Parathyroid adenoma (tissue), 2 donors: ENCODE data around the gene SPI1.
"Not testable (repeated sequence)": the region's sequence is repeated elsewhere in the genome, so short reads cannot be mapped to it uniquely, and the experiment has no call there.

ENCODE experiments used
- H2AFZ ChIP-seq: fragments of 300-600 bp; sonication (generic); one replicate; pipeline ENCODE4 v1.7.0; 2017; ENCODE audit warnings: antibody characterized with exemption, mild to moderate bottlenecking
- H3K27ac ChIP-seq: fragments of 300-600 bp; sonication (generic); one replicate; pipeline ENCODE4 v1.7.0; 2017
- H3K27me3 ChIP-seq: fragments of 300-600 bp; sonication (generic); one replicate; pipeline ENCODE4 v1.7.0; 2017; ENCODE audit warnings: low read length; ENCODE audit not compliant: control insufficient read depth, insufficient read depth
- H3K36me3 ChIP-seq: fragments of 300-600 bp; sonication (generic); one replicate; pipeline ENCODE4 v1.7.0; 2017; ENCODE audit warnings: low read length; ENCODE audit not compliant: control insufficient read depth, insufficient read depth
- H3K4me1 ChIP-seq: fragments of 300-600 bp; sonication (generic); one replicate; pipeline ENCODE4 v1.7.0; 2017; ENCODE audit warnings: control low read depth
- H3K4me2 ChIP-seq: fragments of 300-600 bp; sonication (generic); one replicate; pipeline ENCODE4 v1.7.0; 2017; ENCODE audit warnings: low read length
- H3K4me3 ChIP-seq: fragments of 300-600 bp; sonication (generic); one replicate; pipeline ENCODE4 v1.7.0; 2017; ENCODE audit warnings: low read depth, low read length
- H3K79me2 ChIP-seq: fragments of 300-600 bp; sonication (generic); one replicate; pipeline ENCODE4 v1.7.0; 2017; ENCODE audit warnings: control low read depth
- H3K9ac ChIP-seq: fragments of 300-600 bp; sonication (generic); one replicate; pipeline ENCODE4 v1.7.0; 2017; ENCODE audit warnings: mild to moderate bottlenecking
- H3K9me3 ChIP-seq: fragments of 300-600 bp; sonication (generic); one replicate; pipeline ENCODE4 v1.7.0; 2017; ENCODE audit warnings: low read length; ENCODE audit not compliant: control insufficient read depth
- TF ChIP-seq, protein P1 (sequence below): fragments of 300-600 bp; sonication (generic); IDR thresholded peaks from one replicate; pipeline ENCODE4 v1.7.0; 2017; ENCODE audit warnings: antibody characterized with exemption, mild to moderate bottlenecking
- donor health status: primary hyperparathyroidism.

The SPI1 gene

DNA sequence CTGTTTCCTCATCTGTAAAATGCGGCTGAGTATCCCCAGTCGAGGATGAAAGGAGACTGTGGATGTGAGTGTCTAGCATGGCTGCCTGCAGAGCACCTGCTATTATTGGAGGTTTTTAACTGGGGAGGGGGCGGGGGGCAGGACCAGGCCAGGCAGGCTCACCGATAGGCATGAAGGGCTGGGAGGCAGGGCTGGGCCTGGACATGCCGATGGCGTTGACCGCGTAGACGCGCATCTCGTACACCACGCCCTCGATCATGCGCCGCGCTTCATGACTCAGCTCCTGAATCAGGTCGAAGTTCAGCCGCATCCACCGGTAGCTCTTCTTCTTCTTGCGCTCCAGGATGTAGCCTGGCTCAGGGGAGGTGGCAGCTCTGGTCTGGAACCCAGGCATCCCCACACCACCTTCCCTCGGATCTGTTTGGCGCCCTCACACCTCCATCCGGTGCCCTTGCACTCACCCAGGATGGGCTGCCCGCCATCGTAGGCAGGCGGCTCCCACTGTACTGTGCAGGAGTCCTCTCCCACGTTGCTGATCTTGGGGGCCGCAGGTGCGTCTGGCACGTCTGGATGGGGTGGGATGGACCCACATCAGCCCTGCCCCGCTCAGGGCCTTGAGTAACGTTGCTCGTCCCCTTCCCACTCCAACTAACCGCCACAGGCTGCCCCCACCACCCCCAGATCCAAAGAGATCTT, 41.0 kb downstream of the SPI1 start:
- Histone ChIP-seq H3K27ac (no peak overlapping the region), H3K36me3 (no peaks in the 10 kb centered on the region)
- TF ChIP-seq, protein P1, sequence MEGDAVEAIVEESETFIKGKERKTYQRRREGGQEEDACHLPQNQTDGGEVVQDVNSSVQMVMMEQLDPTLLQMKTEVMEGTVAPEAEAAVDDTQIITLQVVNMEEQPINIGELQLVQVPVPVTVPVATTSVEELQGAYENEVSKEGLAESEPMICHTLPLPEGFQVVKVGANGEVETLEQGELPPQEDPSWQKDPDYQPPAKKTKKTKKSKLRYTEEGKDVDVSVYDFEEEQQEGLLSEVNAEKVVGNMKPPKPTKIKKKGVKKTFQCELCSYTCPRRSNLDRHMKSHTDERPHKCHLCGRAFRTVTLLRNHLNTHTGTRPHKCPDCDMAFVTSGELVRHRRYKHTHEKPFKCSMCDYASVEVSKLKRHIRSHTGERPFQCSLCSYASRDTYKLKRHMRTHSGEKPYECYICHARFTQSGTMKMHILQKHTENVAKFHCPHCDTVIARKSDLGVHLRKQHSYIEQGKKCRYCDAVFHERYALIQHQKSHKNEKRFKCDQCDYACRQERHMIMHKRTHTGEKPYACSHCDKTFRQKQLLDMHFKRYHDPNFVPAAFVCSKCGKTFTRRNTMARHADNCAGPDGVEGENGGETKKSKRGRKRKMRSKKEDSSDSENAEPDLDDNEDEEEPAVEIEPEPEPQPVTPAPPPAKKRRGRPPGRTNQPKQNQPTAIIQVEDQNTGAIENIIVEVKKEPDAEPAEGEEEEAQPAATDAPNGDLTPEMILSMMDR: no peak

DNA sequence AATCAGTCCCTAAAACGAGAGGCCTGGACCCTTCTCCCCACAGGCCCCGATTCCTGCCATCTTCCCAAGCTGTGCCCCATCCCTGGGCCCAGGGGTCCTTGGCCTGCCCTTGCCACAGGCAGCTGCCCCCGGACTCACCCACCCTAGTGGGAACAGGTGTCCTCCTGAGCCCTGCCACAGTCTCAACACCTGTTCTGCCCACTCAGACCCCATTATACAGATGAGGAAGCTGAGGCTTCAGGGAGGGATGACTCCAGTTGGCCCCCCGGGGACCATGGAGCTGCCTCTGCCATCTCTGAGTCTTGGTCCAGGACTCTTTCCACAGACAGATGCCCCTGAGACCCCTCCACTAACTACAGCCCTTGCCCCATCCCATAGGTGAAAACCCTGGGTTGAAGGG, 41.8 kb downstream of the SPI1 start:
- H3K79me2 ChIP-seq: no peaks in the 10 kb centered on the region
- TF ChIP-seq, protein P1: no peak
- H3K9ac ChIP-seq: no peak overlapping the region
- no peak overlapping the region for H3K4me2 ChIP-seq
- H3K27me3 ChIP-seq: no peaks in the 10 kb centered on the region
- H3K36me3 ChIP-seq: no peaks in the 10 kb centered on the region
- H3K4me1 ChIP-seq: no peaks in the 10 kb centered on the region
- no peak overlapping the region for H3K27ac ChIP-seq
- no peaks in the 10 kb centered on the region for H3K9me3 ChIP-seq
- H2AFZ ChIP-seq: no peak overlapping the region
- H3K4me3 ChIP-seq: no peak overlapping the region

More for the DNA sequence above, 41.0 kb downstream of the SPI1 start:
- Histone ChIP-seq H3K4me3 (no peak overlapping the region), H2AFZ (no peak overlapping the region), H3K9ac (no peak overlapping the region), H3K9me3 (no peaks in the 10 kb centered on the region), H3K79me2 (no peaks in the 10 kb centered on the region), H3K27me3 (no peaks in the 10 kb centered on the region), H3K4me2 (no peak overlapping the region), H3K4me1 (no peaks in the 10 kb centered on the region)

DNA sequence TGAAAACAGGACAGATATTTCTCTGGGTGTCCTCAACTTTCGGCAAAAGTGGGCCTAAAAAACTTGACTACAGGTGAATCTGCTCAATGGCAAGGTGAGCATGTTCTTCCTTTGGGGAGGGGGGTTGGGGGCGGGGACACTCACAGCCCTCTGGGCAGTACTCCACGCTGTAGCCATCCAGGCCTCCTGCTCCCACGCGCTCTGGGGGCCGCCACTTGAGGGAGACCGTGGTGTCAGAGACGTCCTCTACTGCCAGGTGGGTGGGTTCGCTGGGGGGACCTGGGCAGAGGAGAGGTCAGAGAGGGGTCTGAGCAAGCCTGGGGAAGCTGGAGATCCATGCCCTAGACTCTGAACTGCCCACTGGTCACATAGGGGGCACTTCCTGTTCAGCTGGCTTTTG, 42.6 kb downstream of the SPI1 start:
- TF ChIP-seq, protein P1: no peak

DNA sequence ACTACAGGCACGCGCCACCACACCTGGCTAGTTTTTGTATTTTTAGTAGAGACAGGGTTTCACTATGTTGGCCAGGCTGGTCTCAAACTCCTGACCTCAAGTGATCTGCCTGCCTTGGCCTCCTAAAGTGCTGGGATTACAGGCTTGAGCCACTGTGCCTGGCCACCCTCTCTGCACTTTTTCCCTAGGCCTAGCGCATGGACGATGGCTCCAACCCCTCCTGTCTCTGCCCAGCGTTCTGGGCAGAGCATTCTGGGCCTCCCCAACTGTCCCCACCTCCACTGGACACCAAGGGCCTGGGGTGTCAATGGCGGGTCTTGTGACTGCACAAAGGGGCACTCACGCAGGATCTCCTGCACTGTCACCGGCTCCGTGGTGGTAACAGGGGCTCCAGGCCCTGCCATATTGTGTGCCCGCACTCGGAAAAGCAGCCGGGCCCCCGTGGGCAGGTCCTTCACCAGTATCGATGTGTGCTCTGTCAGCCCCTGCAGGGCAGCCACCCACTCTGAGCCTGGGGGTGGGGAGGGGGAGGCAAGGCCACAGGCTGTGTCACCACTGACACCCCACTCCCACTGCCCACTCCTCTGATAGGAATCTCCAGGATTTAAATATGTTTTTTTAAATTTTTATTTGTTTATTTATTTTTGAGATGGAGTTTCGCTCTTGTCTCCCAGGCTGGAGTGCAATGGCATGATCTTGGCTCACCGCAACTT, 43.5 kb downstream of the SPI1 start:
- not testable (repeated sequence) for H3K4me1 ChIP-seq, H3K4me3 ChIP-seq, H2AFZ ChIP-seq, H3K4me2 ChIP-seq, H3K36me3 ChIP-seq, H3K9me3 ChIP-seq, H3K27me3 ChIP-seq, H3K9ac ChIP-seq, H3K79me2 ChIP-seq, H3K27ac ChIP-seq

More for the DNA sequence above, 42.6 kb downstream of the SPI1 start:
- no peaks in the 10 kb centered on the region for H3K79me2 ChIP-seq
- no peaks in the 10 kb centered on the region for H3K36me3 ChIP-seq
- no peaks in the 10 kb centered on the region for H3K9me3 ChIP-seq
- no peaks in the 10 kb centered on the region for H3K4me1 ChIP-seq
- H3K27me3 ChIP-seq: no peaks in the 10 kb centered on the region
- H3K9ac ChIP-seq: no peak overlapping the region
- no peak overlapping the region for H3K4me3 ChIP-seq
- H3K4me2 ChIP-seq: no peak overlapping the region
- H2AFZ ChIP-seq: no peak overlapping the region
- no peak overlapping the region for H3K27ac ChIP-seq

DNA sequence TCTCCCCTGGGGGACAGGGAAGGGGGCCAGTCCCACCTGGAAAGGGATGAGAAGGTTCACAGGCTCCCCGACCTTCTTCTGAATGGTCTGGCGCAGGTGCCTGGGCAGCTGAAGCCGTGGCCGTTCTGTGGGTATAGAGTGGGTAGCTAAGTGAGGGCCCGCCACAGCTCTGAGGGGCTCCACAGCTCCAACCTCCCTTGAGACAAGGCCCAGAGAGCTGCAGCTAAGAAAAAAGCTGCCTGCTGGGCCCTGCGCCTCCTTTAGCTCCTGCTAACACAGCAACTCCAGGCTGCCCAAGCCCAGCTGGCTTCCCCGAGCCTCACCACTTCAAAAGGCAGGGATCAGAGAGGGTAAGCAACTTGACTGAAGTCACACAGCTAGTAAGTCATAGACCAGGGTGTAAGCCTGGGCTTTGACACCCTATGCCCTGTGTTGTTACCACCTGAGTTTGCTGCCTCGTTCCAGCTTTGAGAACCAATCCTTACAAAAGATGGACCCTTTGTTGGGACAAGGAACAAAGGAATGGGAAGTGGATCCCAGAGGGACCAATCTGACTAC, 44.4 kb downstream of the SPI1 start:
- Histone ChIP-seq H3K36me3 (no peaks in the 10 kb centered on the region), H3K9ac (no peak overlapping the region), H3K27ac (no peak overlapping the region), H3K4me3 (no peak overlapping the region), H3K9me3 (no peaks in the 10 kb centered on the region), H2AFZ (no peak overlapping the region), H3K4me1 (peaks cover 15% of the 10 kb centered on the region), H3K4me2 (no peak overlapping the region), H3K27me3 (no peaks in the 10 kb centered on the region), H3K79me2 (no peaks in the 10 kb centered on the region)
- TF ChIP-seq, protein P1: no peak
